Uterus (tissue), 4 donors: ENCODE results near the gene TRUB1. TPM values are rescaled to one million over a fixed set of nuclear protein-coding genes. Genes with fewer than 3 reads are reported as not detected.
A peak's percentile ranks its signal among the peaks of the same experiment; 100 is the strongest.

Source experiments
- DNase-seq, 2 donors: peaks; one replicate each; pipeline ENCODE4 v3.0.0-alpha.2; 2019 to 2020
- H3K27ac ChIP-seq, 2 donors: fragments of 200-600 bp; sonication (generic); 1 replicate in 1 of 2; 2 replicates in 1 of 2; pipeline ENCODE4 v1.5.1; 2016 to 2018
- H3K27me3 ChIP-seq, 2 donors: fragments of 200-600 bp; sonication (generic); one replicate each; pipeline ENCODE4 v1.5.1; 2018 to 2019; ENCODE audit warnings: control low read depth in 1 of 2
- H3K36me3 ChIP-seq, 2 donors: fragments of 200-600 bp; sonication (generic); one replicate each; pipeline ENCODE4 v1.5.1; 2019; ENCODE audit warnings: control low read depth in 1 of 2
- H3K4me1 ChIP-seq, 2 donors: fragments of 200-600 bp; sonication (generic); one replicate each; pipeline ENCODE4 v1.5.1; 2018 to 2019; ENCODE audit warnings: control low read depth in 1 of 2
- H3K4me3 ChIP-seq, 2 donors: fragments of 200-600 bp; sonication (generic); 1 replicate in 1 of 2; 2 replicates in 1 of 2; pipeline ENCODE4 v1.5.1; 2018 to 2019; ENCODE audit warnings: mild to moderate bottlenecking in 1 of 2
- H3K9me3 ChIP-seq, 2 donors: fragments of 200-600 bp; sonication (generic); one replicate each; pipeline ENCODE4 v1.5.1; 2019; ENCODE audit warnings: control low read depth in 1 of 2
- CTCF ChIP-seq, 4 experiments: fragments of 200-600 bp in 2 of 4; fragments of 450-650 bp in 2 of 4; sonication (generic) in 2 of 4; IDR thresholded peaks; one replicate each; pipeline ENCODE4 v1.5.1; 2016 to 2019; ENCODE audit warnings: antibody characterized with exemption in 4 of 4, mild to moderate bottlenecking in 2 of 4, moderate library complexity in 1 of 4
- POLR2A ChIP-seq, 2 donors: fragments of 450-650 bp; IDR thresholded peaks; one replicate each; pipeline ENCODE4 v1.6.1; 2016; ENCODE audit warnings: antibody characterized with exemption in 2 of 2, mild to moderate bottlenecking in 1 of 2, moderate library complexity in 1 of 2
- intact Hi-C: fragments of 100-400 bp; cut with DNase I; formaldehyde crosslinking; loops from one replicate; pipeline ENCODE4 v1.15.1; 2023; ENCODE audit warnings: low total_unique reads
- total RNA-seq, 4 donors: library from RNA; depleted of rRNA in 3 of 4; stranded (reverse); fragments of >200 nt in 3 of 4; gene quantifications; one replicate each; pipeline versions ENCODE4 v1.1.0 to v1.2.4, GENCODE V29; 2014 to 2023
- donor health status: DM: yes; HTN: yes; CAD: no.

The TRUB1 gene
- total RNA-seq, 4 donors from 2014 or later = 7.9 to 48.3 (median 14.7) TPM

- intact Hi-C loops = no loop called here
- no peaks in the 10 kb centered on the region for H3K4me1 ChIP-seq
- no peak overlapping the region for H3K27ac ChIP-seq
- H3K4me3 ChIP-seq = no peak overlapping the region
- no peak for DNase-seq
- no peaks in the 10 kb centered on the region for H3K27me3 ChIP-seq
- TF ChIP-seq CTCF (IDR thresholded peaks at IDR 0.05) (no peak), POLR2A (IDR thresholded peaks at IDR 0.05) (no peak)
- no peaks in the 10 kb centered on the region for H3K36me3 ChIP-seq
- no peaks in the 10 kb centered on the region for H3K9me3 ChIP-seq
Measured at GRCh38 chr10:114940735-114941134, 2.7 kb downstream of the TRUB1 start.

GRCh38 chr10:114943000-114943399 is 5.0 kb downstream of the TRUB1 start:
- H3K9me3 ChIP-seq = no peaks in the 10 kb centered on the region
- H3K4me1 ChIP-seq = no peaks in the 10 kb centered on the region
- no peaks in the 10 kb centered on the region for H3K36me3 ChIP-seq
- TF ChIP-seq CTCF (IDR thresholded peaks at IDR 0.05) (no peak), POLR2A (IDR thresholded peaks at IDR 0.05) (no peak)
- H3K27ac ChIP-seq = no peak overlapping the region
- intact Hi-C loops = no loop called here
- no peak overlapping the region for H3K4me3 ChIP-seq
- H3K27me3 ChIP-seq = no peaks in the 10 kb centered on the region
- no peak for DNase-seq

GRCh38 chr10:114953047-114953446 is 15.1 kb downstream of the TRUB1 start:
- Histone ChIP-seq H3K4me1 (no peaks in the 10 kb centered on the region), H3K36me3 (no peaks in the 10 kb centered on the region), H3K4me3 (no peak overlapping the region), H3K27me3 (no peaks in the 10 kb centered on the region), H3K9me3 (no peaks in the 10 kb centered on the region), H3K27ac (no peak overlapping the region)
- intact Hi-C loops = no loop called here
- no peak for DNase-seq
- TF ChIP-seq POLR2A (IDR thresholded peaks at IDR 0.05) (no peak), CTCF (IDR thresholded peaks at IDR 0.05) (no peak)

GRCh38 chr10:114955984-114956383 is 18.0 kb downstream of the TRUB1 start:
- no peaks in the 10 kb centered on the region for H3K36me3 ChIP-seq
- H3K4me1 ChIP-seq = no peaks in the 10 kb centered on the region
- peak overlapping the region in 1 of 2 donors; percentile 38 for H3K27ac ChIP-seq
- DNase-seq = no peak
- no peaks in the 10 kb centered on the region for H3K27me3 ChIP-seq
- H3K4me3 ChIP-seq = no peak overlapping the region
- TF ChIP-seq CTCF (IDR thresholded peaks at IDR 0.05) (no peak), POLR2A (IDR thresholded peaks at IDR 0.05) (no peak)
- H3K9me3 ChIP-seq = no peaks in the 10 kb centered on the region
- intact Hi-C loops = no loop called here

GRCh38 chr10:114956466-114956865 is 18.5 kb downstream of the TRUB1 start:
- no peak for DNase-seq
- Histone ChIP-seq H3K4me3 (no peak overlapping the region), H3K9me3 (no peaks in the 10 kb centered on the region), H3K36me3 (no peaks in the 10 kb centered on the region), H3K4me1 (no peaks in the 10 kb centered on the region), H3K27me3 (no peaks in the 10 kb centered on the region), H3K27ac (peak overlapping the region in 1 of 2 donors; percentile 38)
- intact Hi-C loops = no loop called here
- TF ChIP-seq CTCF (IDR thresholded peaks at IDR 0.05) (no peak), POLR2A (IDR thresholded peaks at IDR 0.05) (no peak)
